Fibroblast of lung (primary cell): ENCODE measurements around the gene DICER1.

Source experiments
- CTCF ChIP-seq, 2 donors: IDR thresholded peaks in 1 of 2; conservative IDR thresholded peaks in 1 of 2; 1 replicate in 1 of 2; 2 replicates in 1 of 2; pipeline ENCODE4 v1.5.1; 2011 to 2012; ENCODE audit warnings: low read length in 2 of 2, control low read depth in 1 of 2, inconsistent platforms in 1 of 2, low read depth in 1 of 2, mild to moderate bottlenecking in 1 of 2
- EZH2 ChIP-seq: IDR thresholded peaks from 2 replicates; pipeline ENCODE4 v1.5.1; 2012; ENCODE audit warnings: low read length, control low read depth, mild to moderate bottlenecking; ENCODE audit errors: missing control alignments

- TF ChIP-seq CTCF (conservative IDR thresholded peaks at IDR 0.05 in 1 of 2, IDR thresholded peaks at IDR 0.05 in 1 of 2; ENCODE audit: low read depth in 1 of 2, low read length in 2 of 2) (no peak), EZH2 (no peak)
Observed at GRCh38 chr14:95123891-95124579, 33.3 kb downstream of the DICER1 start.
